T-helper 1 cell (primary cell): ENCODE data around the gene TRPM8.

Experiments
- DNase-seq, 5 donors: peaks; one replicate each; pipeline ENCODE4 v3.0.0-alpha.2; 2012 to 2020

The TRPM8 gene

GRCh38 chr2:233976690-233977294, 59.6 kb downstream of the TRPM8 start:
- DNase-seq, result peak in 2 of 5 donors; percentile 11 to 63

- no peak for DNase-seq
Observed at GRCh38 chr2:233977296-233977837, 60.2 kb downstream of the TRPM8 start.

- no peak for DNase-seq
Observed at GRCh38 chr2:233979748-233980147, 62.6 kb downstream of the TRPM8 start.

- DNase-seq, result no peak
Observed at GRCh38 chr2:233980955-233981561, 63.9 kb downstream of the TRPM8 start.

- DNase-seq, result no peak
Observed at GRCh38 chr2:233981574-233982420, 64.6 kb downstream of the TRPM8 start.

- no peak for DNase-seq
Observed at GRCh38 chr2:233982421-233983121, 65.4 kb downstream of the TRPM8 start.

GRCh38 chr2:233983445-233983844, 66.3 kb downstream of the TRPM8 start:
- no peak for DNase-seq

GRCh38 chr2:233988581-233988980, 71.4 kb downstream of the TRPM8 start:
- DNase-seq, result no peak

- DNase-seq, result no peak
Observed at GRCh38 chr2:233989221-233989858, 72.2 kb downstream of the TRPM8 start.

- DNase-seq, result peak; percentile 36 to 86 (median 45)
Observed at GRCh38 chr2:233990261-233990798, 73.2 kb downstream of the TRPM8 start.

- no peak for DNase-seq
Observed at GRCh38 chr2:233991196-233991595, 74.0 kb downstream of the TRPM8 start.

GRCh38 chr2:233992513-233993217, 75.5 kb downstream of the TRPM8 start:
- DNase-seq, result no peak

- no peak for DNase-seq
Observed at GRCh38 chr2:233993461-233993860, 76.3 kb downstream of the TRPM8 start.

GRCh38 chr2:233994151-233994550, 77.0 kb downstream of the TRPM8 start:
- no peak for DNase-seq

- no peak for DNase-seq
Observed at GRCh38 chr2:233996000-233996399, 78.8 kb downstream of the TRPM8 start.

- no peak for DNase-seq
Observed at GRCh38 chr2:233996461-233996860, 79.3 kb downstream of the TRPM8 start.

GRCh38 chr2:233997707-233998106, 80.5 kb downstream of the TRPM8 start:
- DNase-seq, result no peak

- no peak for DNase-seq
Observed at GRCh38 chr2:233999182-233999581, 82.0 kb downstream of the TRPM8 start.

- DNase-seq, result peak in 1 of 5 donors; percentile 30
Observed at GRCh38 chr2:234001380-234002160, 84.4 kb downstream of the TRPM8 start.

- DNase-seq, result no peak
Observed at GRCh38 chr2:234002281-234002680, 85.1 kb downstream of the TRPM8 start.
